HFF-Myc (cell line): ENCODE data around the gene MSLN.
A peak's percentile ranks its signal among the peaks of the same experiment; 100 is the strongest.

Experiments
- DNase-seq: peaks from one replicate; pipeline ENCODE4 v3.0.0-alpha.2; 2011; ENCODE audit warnings: low read depth; ENCODE audit errors: extremely low read depth
- H3K4me3 ChIP-seq: replicated peaks from 2 replicates; pipeline ENCODE4 v1.5.1; 2011; ENCODE audit warnings: low read depth, mild to moderate bottlenecking, control low read depth, low read length
- CTCF ChIP-seq: IDR thresholded peaks from 2 replicates; pipeline ENCODE4 v1.5.1; 2012; ENCODE audit warnings: mild to moderate bottlenecking, low read depth, low read length, control low read depth; ENCODE audit errors: missing control alignments

The MSLN gene

GRCh38 chr16:745739-746138 is 14.8 kb upstream of the MSLN start:
- peak; percentile 35 for TF ChIP-seq CTCF
- DNase-seq: no peak
- no peak overlapping the region for H3K4me3 ChIP-seq

- no peak overlapping the region for H3K4me3 ChIP-seq
- TF ChIP-seq CTCF: no peak
- no peak for DNase-seq
Observed at GRCh38 chr16:746637-747036, 13.9 kb upstream of the MSLN start.

GRCh38 chr16:747978-748746 is 12.4 kb upstream of the MSLN start:
- DNase-seq: no peak
- no peak for TF ChIP-seq CTCF
- H3K4me3 ChIP-seq: no peak overlapping the region

- H3K4me3 ChIP-seq: no peak overlapping the region
- TF ChIP-seq CTCF: no peak
- no peak for DNase-seq
Observed at GRCh38 chr16:749010-749409, 11.5 kb upstream of the MSLN start.

- no peak for DNase-seq
- TF ChIP-seq CTCF: no peak
- no peak overlapping the region for H3K4me3 ChIP-seq
Observed at GRCh38 chr16:750485-750884, 10.0 kb upstream of the MSLN start.

GRCh38 chr16:751152-752006 is 9.2 kb upstream of the MSLN start:
- TF ChIP-seq CTCF: no peak
- no peak for DNase-seq
- no peak overlapping the region for H3K4me3 ChIP-seq
